Glomerular visceral epithelial cell (primary cell): ENCODE results near the gene USP40.

Experiments used
- DNase-seq: peaks from one replicate; pipeline ENCODE4 v3.0.0-alpha.2; 2016; ENCODE audit errors: extremely low spot score

The USP40 gene

DNA sequence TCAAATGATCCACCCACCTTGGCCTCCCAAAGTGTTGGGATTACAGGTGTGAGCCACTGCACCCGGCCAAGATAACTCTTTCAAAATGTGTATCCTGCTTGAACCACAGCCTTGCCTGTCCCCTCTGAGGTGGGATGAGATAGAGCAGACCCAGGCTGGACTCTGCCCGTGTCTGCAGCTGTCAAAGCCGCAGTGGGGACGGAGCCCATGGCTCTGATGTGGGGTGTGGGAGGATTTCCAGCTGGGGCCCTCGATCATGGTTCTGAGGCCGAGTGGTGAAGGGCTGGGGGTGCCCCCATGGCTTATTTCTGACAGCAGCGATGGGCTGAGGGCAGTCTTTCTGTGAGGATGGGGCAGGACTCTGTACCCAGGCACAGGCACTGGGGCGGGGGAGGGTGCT is 107.8 kb downstream of the USP40 start:
- no peak for DNase-seq

GRCh38 chr2:233458031-233458610 is 108.5 kb downstream of the USP40 start:
- no peak for DNase-seq

DNA sequence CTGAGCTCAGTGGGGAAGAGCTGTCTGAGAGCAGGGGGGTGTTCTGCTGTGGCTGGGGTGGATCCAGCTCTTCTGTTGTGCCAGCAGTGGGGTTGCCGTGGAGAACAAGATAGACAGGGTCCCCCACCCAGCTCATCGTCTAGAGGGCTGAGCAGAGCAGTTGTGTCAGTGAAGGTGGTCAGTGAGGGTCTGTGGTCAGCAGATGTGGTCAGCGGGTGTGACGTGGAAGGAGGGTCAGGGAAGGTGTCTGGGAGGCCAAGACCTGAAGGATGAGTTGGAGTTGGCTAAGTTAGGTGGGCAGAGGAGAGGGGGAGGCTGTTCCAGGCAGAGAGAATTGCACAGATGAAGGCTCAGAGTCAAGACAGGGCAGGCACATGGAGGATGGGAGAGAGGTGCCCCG is 109.2 kb downstream of the USP40 start:
- DNase-seq: no peak

GRCh38 chr2:233456934-233457333 is 109.6 kb downstream of the USP40 start:
- DNase-seq: no peak

- DNase-seq: no peak
Observed at GRCh38 chr2:233456111-233456510, 110.5 kb downstream of the USP40 start.

- DNase-seq: no peak
Observed at GRCh38 chr2:233455491-233455890, 111.1 kb downstream of the USP40 start.

DNA sequence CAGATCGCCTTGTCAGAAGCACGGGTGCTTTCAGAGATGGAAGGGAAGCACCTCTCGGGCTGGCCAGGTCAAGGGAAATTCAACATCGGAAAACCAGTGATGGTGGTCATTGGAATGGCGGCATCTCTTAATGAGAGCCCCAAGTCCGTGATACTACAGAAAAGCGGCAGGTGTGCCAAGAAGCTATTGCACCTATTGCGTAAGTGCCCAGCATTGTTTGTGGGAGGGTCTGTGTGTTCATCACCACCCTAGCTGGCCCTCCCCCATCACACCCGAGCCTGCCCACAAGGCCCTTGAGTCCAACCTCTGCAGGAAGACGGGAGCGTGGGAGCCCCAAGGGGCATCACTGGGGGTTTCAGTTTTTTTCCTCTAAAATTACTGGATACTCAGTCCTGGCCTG is 111.6 kb downstream of the USP40 start:
- no peak for DNase-seq

DNA sequence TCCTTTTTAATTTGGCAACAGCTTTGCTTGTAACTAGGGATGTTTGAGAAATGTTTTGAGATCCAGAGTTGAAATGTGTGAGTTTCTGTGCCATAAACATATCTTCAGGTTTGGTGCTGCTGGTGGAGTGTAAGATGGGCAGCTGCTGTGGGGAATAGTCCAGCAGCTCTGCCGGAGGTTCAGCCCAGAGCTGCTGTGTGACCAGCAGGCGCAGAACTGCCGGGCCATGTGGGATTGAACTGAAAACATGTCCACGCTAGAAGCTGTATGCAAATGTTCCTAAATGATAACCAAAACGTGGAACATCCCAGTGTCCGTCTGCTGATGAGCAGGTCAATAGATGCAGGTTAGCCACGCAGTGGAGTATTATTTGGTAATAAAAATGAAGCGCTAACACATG is 112.7 kb downstream of the USP40 start:
- no peak for DNase-seq

GRCh38 chr2:233453111-233453915 is 113.3 kb downstream of the USP40 start:
- DNase-seq: no peak

GRCh38 chr2:233451950-233452349 is 114.6 kb downstream of the USP40 start:
- no peak for DNase-seq

- DNase-seq: no peak
Observed at GRCh38 chr2:233450864-233451575, 115.6 kb downstream of the USP40 start.

DNA sequence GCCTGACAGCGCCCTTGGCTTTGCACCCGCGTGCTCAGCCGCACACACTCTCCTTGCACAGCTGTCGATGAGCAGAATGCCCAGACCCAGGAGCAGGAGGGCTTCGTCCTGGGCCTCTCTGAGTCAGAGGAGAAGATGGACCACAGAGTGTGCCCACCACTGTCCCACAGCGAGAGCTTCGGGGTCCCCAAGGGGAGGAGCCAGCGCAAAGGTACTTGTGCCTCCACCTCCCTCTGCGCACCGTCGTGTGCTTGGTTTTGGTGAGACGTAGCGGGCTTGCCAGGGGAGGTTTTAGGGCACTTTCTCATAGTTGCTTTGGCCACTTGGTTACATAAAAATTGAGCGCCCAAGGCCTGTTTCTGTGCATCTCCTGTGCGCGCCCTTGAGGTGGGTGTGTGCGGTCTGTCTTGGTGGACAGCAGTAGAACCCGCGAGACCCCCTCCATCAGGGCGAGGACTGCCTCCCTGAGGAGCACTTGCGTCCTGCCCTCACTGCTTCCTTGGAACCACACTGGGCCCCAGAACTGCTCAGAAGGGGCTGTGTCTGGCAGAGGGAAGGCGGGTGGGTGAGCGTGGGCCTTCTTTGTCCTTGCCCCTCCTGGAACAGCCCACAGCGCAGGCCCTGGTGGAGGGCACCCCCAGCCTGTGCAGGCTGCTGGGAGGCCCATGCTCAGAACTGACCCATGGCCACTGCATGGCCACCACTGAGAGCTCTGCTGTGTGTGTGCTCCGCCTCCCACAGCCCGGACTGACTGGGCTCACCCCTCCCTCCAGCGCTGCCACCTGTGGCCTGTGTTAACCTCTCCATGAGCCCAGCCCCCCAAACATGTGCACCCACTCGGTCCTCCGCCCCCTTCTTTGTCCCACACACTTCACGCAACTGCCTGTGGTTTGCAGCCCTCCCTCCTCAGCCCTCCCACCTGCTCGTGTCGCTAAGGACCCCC is 116.4 kb downstream of the USP40 start:
- no peak for DNase-seq

- DNase-seq: peak; percentile 79
Observed at GRCh38 chr2:233449081-233449901, 117.3 kb downstream of the USP40 start.

- no peak for DNase-seq
Observed at GRCh38 chr2:233448575-233448974, 118.0 kb downstream of the USP40 start.

DNA sequence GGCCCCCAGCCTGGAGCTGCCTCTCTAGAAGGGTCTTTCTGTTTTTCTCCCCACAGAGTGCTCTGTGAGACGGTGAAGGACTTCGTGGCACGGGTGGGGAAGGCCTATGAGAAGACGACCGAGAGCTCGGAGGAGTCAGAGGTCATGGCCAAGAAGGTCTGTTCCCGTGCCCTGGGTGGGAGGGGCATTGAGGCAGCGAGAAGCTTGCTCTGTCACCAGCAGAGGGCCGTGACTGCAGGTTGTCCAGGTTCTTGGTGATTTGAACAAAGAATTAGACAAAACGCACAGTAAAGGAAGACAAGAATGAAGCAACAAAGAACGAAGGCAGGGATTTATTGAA is 118.4 kb downstream of the USP40 start:
- DNase-seq: peak; percentile 30

- no peak for DNase-seq
Observed at GRCh38 chr2:233447506-233448219, 118.9 kb downstream of the USP40 start.

DNA sequence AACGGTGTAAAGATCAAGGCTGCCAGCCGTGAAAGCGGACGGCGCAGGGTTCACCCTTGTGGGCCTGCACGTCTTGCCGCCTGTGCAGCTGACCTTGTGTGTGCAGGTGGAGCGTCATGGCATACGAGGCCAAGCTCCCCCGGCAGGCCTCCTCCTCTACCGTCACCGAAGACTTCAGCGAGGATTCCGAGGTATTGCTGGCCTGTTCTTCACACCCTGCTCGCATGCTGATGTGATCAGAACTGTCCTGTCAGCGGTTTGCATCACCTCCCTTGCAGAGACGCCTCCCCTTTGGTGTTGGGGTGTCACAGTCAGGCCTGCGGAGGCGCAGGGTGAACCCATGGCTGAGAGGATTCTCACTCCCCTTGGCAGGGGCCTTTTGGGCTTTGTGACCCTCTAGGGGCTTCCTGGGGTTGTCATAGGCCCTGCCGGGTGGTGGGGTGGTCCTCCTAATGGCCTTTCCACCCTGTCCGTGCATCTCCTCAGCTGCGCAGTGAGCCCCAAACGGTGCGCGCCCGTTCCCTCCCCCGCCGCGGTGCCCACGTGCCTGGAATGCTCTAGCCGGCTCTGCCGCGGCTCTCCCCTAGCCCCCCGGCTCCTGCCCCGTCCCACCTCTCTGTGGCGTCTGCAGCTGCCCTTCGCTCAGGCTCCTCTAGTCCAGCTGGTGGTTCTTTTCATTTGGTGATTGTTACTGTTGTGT is 119.8 kb downstream of the USP40 start:
- DNase-seq: no peak

GRCh38 chr2:233446121-233446520 is 120.5 kb downstream of the USP40 start:
- no peak for DNase-seq

GRCh38 chr2:233445152-233445830 is 121.3 kb downstream of the USP40 start:
- DNase-seq: no peak
